BJ (cell line): ENCODE measurements around the gene SIPA1L3. TPM values are rescaled to one million over a fixed set of nuclear protein-coding genes. Genes with fewer than 3 reads are reported as not detected.

ENCODE experiments used
- CTCF ChIA-PET: fragments of 350-600 bp; formaldehyde crosslinking; extraction: SDS; loops from one replicate; lab custom pipeline; 2021; ENCODE audit warnings: antibody characterized with exemption, inconsistent platforms; lab: Yijun Ruan, JAX
- POLR2A ChIA-PET: fragments of 300-600 bp; sonication (Branson Sonifier 250); formaldehyde crosslinking; extraction: SDS; loops from one replicate; lab custom pipeline; 2021; ENCODE audit warnings: antibody characterized with exemption; lab: Charles Lee
- DNase-seq: peaks from one replicate; pipeline ENCODE4 v3.0.0-alpha.2; 2011; ENCODE audit warnings: low read depth
- H3K27me3 ChIP-seq: 2 replicates; pipeline ENCODE4 v1.6.0; 2011; ENCODE audit warnings: low read length; ENCODE audit not compliant: control insufficient read depth, insufficient read depth
- H3K36me3 ChIP-seq: 2 replicates; pipeline ENCODE4 v1.5.1; 2011; ENCODE audit warnings: low read length; ENCODE audit not compliant: control insufficient read depth, insufficient read depth
- H3K4me3 ChIP-seq: 2 replicates; pipeline ENCODE4 v1.5.1; 2011; ENCODE audit warnings: low read depth, mild to moderate bottlenecking, control low read depth, low read length
- CTCF ChIP-seq: IDR thresholded peaks from 2 replicates; pipeline ENCODE4 v1.5.1; 2011; ENCODE audit warnings: low read depth, mild to moderate bottlenecking, control low read depth, inconsistent platforms, low read length, moderate library complexity; ENCODE audit not compliant: insufficient read depth
- polyA plus RNA-seq: library from polyadenylated mRNA; depleted of rRNA; stranded (reverse); fragments of >200 nt; gene quantifications from 2 replicates; pipeline ENCODE4 v1.2.3, GENCODE V29; 2011

SIPA1L3 gene
- polyA plus RNA-seq, 1 experiment = 4.5 TPM

GRCh38 chr19:38073841-38074685 lies 167.1 kb downstream of the SIPA1L3 start:
- Histone ChIP-seq H3K36me3 (no peaks in the 10 kb centered on the region), H3K4me3 (no peak overlapping the region), H3K27me3 (no peaks in the 10 kb centered on the region)
- peak; percentile 46 for TF ChIP-seq CTCF
- ChIA-PET POLR2A (no interaction called here), CTCF (interaction anchor here (0.6 to 2.7 kb wide), 6 partner anchors 11 to 177 kb away, joined by 3 to 20 read pairs (median 4); no protein-coding TSS in a partner anchor)
- DNase-seq = no peak

DNA sequence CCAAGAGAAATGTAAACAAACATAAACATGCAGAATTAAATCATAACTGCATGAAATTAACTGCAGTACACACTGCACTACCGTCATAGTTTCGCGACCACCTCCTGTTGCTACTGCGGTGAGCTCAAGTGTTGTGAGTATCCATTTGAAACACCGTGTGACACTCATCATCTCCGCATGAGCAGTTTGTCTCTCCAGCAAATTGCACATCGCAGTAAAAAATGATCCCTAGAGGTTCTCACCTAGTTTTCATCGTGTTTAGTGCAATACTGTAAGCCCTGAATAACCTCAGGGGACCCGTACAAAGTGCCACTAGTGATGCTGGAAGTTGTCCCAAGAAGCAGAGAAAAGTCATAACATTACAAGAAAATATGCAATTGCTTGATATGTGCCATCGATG lies 169.3 kb downstream of the SIPA1L3 start:
- POLR2A ChIA-PET = no interaction called here
- TF ChIP-seq CTCF = no peak
- CTCF ChIA-PET = interaction anchor here (0.9 to 2.7 kb wide), 2 partner anchors 174 kb away, joined by 4 to 20 read pairs; no protein-coding TSS in a partner anchor
- no peak overlapping the region for H3K4me3 ChIP-seq
- H3K27me3 ChIP-seq = no peaks in the 10 kb centered on the region
- H3K36me3 ChIP-seq = no peaks in the 10 kb centered on the region; the same call in 1 of the 2 replicates
- no peak for DNase-seq

- TF ChIP-seq CTCF = no peak
- DNase-seq = no peak
- POLR2A ChIA-PET = interaction anchor here (0.6 to 0.7 kb wide), 2 partner anchors 122 to 155 kb away, joined by 4 to 5 read pairs; no protein-coding TSS in a partner anchor
- no peaks in the 10 kb centered on the region for H3K27me3 ChIP-seq
- CTCF ChIA-PET = no interaction called here
- H3K4me3 ChIP-seq = no peak overlapping the region
- peaks cover 9% of the 10 kb centered on the region for H3K36me3 ChIP-seq
Measured at GRCh38 chr19:38078302-38078930, 171.4 kb downstream of the SIPA1L3 start.

DNA sequence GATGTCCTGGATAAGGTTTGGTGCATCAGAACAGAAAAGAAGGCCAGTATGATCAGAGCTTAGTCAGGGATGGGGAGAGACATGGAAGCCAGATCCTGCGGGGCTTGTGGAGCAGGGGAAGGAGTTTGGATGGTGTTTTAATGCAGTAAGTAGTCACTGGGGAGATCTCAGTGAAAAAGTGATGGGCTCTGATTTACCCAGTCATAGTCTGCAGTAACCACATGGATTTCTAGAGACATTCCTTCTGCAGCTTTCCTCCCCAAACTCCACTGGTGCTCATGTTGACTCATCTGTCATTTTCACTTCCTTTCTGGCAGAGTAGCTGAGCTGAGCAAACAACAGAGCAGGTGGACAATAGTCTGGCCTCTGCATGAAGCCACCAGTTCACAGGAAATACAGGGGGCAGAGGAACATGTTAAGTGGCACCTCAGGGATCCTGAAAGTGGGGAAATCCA lies 172.9 kb downstream of the SIPA1L3 start:
- H3K27me3 ChIP-seq = no peaks in the 10 kb centered on the region
- ChIA-PET CTCF (interaction anchor here (0.6 to 1.6 kb wide), 2 partner anchors 16 to 177 kb away, joined by 3 to 8 read pairs; no protein-coding TSS in a partner anchor), POLR2A (interaction anchor here (0.6 kb wide), 1 partner anchor 47 kb away, joined by 3 read pairs; no protein-coding TSS in a partner anchor)
- peaks cover 9% of the 10 kb centered on the region for H3K36me3 ChIP-seq
- no peak for TF ChIP-seq CTCF
- peak; percentile 74 for DNase-seq
- no peak overlapping the region for H3K4me3 ChIP-seq
